Stimulated activated naive CD4-positive, alpha-beta T cell treated with Interleukin-2 at 50 U/mL for 16 hours (primary cell): ENCODE results near the gene CXCR5.

Source experiments
- DNase-seq: peaks from one replicate; lab custom pipeline; 2025; lab: John Stamatoyannopoulos, UW

CXCR5 gene

GRCh38 chr11:118927554-118928100 lies 43.9 kb downstream of the CXCR5 start:
- no peak for DNase-seq

GRCh38 chr11:118928101-118928869 lies 44.6 kb downstream of the CXCR5 start:
- peak; percentile 90 for DNase-seq

GRCh38 chr11:118928870-118929500 lies 45.3 kb downstream of the CXCR5 start:
- peak; percentile 75 for DNase-seq

GRCh38 chr11:118929501-118930093 lies 45.9 kb downstream of the CXCR5 start:
- DNase-seq: peak; percentile 81

- peak; percentile 85 for DNase-seq
These were observed 46.5 kb downstream of the CXCR5 start for GRCh38 chr11:118930094-118930712.

GRCh38 chr11:118931571-118931970 lies 47.9 kb downstream of the CXCR5 start:
- no peak for DNase-seq

GRCh38 chr11:118933486-118933885 lies 49.8 kb downstream of the CXCR5 start:
- no peak for DNase-seq

GRCh38 chr11:118935376-118935775 lies 51.7 kb downstream of the CXCR5 start:
- no peak for DNase-seq

GRCh38 chr11:118938491-118939403 lies 55.1 kb downstream of the CXCR5 start:
- DNase-seq: no peak

- DNase-seq: no peak
These were observed 55.8 kb downstream of the CXCR5 start for GRCh38 chr11:118939404-118939915.

- peak; percentile 45 for DNase-seq
These were observed 56.4 kb downstream of the CXCR5 start for GRCh38 chr11:118939953-118940598.

GRCh38 chr11:118947091-118947490 lies 63.4 kb downstream of the CXCR5 start:
- DNase-seq: no peak
